Kasumi-1 (cell line): Measurements from ENCODE around the gene CCNYL1.
"Not testable (repeated sequence)": the region's sequence is repeated elsewhere in the genome, so short reads cannot be mapped to it uniquely, and the experiment has no call there.

Source experiments
- DNase-seq, 2 experiments: peaks; one replicate each; lab custom pipeline; 2025; lab: John Stamatoyannopoulos, UW

Gene CCNYL1

DNA sequence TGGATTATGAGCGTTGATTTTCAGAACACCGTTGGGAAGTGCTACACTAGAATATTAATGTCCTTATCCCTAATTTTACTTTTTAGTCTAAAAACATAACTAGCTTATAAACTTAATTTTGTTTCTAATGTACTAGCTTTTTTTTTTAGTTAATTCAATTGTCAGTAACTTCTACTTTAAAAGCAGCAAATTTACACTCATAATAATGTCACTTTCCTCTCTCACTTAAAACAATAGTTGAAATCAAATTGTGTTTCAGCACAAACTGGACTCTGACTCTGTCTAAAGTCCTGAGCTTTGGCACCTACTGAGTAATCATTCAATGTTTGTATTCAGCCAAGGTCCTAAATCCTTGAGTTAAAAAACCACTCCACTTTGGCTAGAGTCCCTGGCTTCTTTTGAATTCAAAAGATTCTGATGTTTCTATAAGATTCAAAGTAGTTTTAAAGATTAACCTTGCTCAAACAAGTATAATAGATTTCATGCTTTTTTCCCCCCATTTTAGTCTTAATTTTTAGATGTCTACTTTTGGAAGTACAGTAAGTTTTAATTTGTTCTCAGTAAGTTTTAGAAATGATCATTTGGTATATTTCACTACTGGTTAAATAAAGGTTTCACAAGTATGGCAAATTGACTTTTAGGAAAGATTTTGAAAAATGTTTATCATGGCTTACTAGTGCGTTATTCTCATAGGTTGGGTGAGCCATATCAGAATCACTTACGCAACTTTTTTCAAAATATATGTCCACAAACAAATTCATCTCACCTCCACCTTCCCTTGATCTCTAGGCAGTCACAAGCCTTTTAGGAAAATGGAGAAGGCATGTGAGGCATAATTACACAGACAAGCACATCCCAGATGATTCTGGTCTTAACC is 23.4 kb downstream of the CCNYL1 start:
- DNase-seq, result no peak

DNA sequence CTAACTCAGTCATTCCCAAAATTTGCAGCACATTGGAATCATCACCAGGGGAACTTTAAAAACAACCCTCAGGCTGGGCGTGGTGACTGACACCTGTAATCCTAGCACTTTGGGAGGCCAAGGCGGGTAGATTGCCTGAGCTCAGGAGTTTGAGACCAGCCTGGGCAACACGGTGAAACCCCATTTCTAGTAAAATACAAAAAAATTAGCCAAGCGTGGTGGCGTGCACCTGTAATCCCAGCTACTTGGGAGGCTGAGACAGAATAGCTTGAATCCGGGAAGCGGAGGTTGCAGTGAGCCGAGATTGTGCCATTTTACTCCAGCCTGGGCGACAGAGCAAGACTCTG is 24.0 kb downstream of the CCNYL1 start:
- DNase-seq, result not testable (repeated sequence)

DNA sequence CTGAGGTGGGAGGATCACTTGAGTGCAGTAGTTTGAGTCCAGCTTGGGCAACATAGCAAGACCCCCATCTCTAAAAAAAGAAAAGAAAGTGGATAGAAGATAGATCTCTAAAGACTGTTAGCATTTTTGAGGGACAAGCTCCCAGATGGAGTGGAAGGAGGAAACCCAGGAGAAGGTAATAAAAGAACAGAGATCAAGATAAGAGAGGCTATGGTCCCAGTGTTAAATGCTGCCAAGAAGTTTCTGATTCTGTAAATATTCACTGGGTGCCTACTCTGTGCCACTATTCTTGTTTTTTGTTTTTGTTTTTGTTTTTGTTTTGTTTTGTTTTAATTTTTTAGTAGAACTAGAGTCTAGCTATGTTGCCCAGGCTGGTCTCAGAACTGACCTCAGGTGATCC is 32.1 kb downstream of the CCNYL1 start:
- no peak for DNase-seq

DNA sequence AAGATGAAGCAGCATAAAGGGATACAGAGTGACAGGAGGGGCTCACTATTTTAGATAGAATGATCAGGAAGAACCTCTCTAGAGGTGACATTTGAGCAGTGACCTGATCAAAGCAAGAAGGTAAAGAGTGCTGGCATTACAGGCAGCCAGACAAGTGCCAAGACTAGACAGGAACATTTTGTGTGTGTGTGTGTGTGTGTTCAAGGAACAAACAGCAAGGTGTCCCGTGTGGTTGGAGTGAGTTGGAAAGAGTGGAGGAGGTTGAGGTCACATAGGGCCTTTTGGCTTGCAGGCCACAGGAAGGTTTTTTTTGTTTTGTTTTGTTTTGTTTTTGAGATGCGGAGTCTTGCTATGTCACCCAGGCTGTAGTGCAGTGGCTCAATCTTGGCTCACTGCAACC is 32.6 kb downstream of the CCNYL1 start:
- DNase-seq, result no peak

DNA sequence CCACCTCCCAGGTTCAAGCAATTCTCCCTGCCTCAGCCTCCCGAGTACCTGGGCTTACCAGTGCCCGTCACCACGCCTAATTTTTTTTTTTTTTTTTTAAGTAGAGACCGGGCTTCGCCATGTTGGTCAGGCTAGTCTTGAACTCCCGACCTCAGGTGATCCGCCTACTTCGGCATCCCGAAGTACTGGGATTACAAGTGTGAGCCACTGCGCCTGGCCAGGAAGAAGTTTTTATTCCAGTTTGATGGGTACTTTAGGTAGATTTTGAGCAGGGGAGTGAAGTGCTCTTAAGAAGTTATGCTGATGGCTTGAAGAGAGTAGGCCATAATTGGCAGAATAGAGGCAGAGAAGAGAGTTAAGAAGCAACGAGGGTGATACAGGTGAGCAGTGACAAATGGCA is 33.0 kb downstream of the CCNYL1 start:
- DNase-seq, result no peak

DNA sequence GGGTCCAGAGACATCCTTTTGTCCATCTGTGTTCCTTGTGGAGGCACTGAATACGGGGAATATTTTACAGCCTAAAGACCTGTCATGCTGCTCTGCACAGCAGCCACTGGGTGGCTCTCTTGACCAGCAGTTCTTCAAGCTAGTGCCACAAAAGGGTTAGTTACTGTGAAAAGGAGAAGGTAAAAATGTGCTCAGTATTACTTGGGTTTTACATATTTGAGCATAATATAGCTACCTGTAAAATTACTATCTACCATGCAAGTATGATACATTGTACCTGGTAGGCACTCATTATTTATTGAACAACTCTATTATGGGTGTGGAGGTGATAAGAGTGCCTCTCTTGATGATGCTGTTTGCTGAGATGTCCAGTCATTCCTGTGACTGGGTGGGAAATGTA is 34.7 kb downstream of the CCNYL1 start:
- DNase-seq, result peak; percentile 51 to 52

DNA sequence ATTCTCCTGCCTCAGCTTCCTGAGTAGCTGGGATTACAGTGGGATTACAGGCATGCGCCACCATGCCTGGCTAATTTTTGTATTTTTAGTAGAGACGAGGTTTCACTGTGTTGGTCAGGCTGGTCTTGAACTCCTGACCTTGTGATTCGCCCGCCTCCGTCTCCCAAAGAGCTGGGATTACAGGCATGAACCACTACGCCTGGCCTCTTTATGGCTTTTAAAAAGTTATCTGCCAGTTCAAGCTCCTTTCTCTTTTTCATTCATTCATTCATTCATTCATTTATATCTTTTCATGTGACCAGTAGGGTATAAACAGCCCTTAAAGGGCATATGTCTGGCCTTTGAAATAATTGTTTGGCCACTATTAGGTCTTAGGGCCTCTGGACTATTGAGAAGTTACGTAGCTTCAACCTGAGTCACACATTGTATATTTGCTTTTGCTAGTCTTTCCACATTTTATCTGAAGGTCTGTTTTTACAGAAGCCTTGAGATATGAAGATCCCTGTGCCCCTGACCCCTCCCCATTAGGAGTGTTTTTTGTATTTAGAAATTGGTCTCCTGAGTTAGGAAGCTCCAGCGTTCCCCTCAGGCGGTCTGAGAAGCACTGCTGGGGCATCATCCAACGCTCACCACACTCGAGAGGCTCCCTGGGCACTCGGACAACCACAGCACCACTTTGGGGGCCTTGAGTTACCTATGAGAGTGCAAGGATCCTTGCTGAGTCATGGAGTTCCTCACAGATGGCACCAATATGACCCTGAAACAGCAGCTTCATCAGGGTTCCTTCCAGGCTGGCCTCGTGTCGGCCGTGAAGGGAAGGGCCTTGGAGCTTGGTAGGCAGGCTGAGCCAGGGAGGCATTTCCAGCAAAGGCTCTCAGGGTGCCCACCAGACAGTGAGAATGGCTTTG is 36.5 kb downstream of the CCNYL1 start:
- DNase-seq, result no peak

DNA sequence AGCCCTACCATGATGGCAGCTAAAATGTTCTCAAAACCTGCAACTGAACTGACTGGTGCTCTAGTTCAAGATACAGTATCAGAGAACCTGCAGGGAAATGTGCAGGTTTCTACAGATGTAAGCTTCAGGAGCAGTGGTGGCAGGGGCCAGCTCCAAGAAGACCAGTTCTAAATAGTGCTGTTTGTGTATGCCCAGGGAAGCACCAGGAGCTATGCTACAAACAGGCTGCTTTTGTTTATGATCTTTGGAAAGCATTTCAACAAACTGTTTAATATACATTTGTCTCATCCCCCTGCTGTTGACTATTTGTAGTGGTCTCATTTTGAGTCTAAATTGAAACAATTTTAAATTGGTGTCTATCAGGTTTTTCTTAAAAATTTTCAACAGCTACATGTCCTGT is 37.6 kb downstream of the CCNYL1 start:
- DNase-seq, result no peak

DNA sequence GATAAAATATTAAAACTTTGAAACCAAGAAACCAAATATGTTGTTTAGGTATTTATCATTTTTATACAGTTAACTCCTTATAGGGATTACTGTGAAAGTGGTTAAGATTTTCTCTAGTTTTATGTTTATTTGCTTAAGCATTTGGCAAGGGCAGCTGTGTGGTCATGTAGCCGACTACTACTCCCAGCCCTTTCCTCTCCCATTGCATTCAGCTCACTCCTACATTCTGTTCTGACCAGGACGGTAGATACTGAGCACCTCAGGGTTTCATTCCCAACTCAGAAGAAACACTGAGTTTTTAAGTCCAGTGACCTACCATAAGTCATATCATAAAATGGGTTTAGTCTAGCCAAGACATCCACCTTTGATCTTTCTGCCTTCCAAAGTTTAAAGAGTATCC is 38.4 kb downstream of the CCNYL1 start:
- no peak for DNase-seq

DNA sequence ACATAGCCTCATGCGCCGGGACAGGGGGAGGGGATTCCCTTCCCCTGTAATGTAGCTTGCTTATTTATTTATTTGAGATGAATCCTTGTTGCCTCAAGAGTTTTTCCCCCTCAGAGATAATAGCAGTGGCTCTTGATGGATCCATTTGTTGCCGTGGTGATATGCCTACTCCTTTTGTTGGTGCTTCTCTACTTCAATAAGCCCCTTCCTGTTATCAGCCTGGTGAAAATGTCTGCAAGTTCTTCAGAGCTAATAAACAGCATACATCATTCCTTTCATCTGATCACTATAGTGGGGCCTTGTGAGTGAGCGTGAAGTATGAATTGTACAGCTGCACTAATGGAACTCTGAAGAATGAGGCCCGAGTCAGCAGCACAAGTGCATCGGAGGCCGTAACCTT is 38.9 kb downstream of the CCNYL1 start:
- no peak for DNase-seq

DNA sequence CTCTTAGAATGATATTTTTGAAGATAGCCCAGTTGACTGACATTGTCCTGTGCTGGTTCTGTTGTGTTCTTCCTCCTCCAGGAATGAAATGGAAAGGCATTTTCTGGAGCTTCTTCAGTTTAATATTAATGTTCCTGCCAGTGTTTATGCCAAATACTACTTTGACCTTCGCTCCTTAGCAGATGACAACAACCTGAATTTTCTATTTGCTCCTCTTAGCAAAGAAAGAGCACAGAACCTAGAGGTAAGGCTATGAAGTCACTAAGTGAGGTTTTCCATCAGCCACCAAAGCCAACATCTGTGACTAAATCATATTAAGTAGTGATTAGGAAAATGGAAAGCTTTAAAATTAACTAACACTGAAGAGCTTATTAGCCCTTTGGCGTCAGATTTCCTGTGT is 39.4 kb downstream of the CCNYL1 start:
- DNase-seq, result no peak

DNA sequence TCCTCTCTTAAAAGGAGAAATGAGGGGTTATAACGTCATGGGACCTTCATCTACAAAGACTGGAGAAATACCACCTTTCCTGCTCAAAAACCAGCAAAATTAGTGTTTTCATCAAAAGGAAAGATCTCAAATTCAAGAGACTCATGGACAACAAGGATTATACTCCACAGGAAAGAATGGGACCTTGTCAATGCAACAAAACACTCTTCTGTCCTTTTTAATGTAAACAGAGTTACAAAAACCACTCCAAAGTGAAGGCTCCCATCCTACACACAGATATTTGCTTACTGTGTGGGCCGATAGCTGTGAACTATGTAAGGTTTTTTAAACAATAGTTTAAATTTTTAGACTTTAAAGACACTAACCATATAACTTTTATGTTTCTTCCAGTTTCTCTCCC is 42.2 kb downstream of the CCNYL1 start:
- not testable (repeated sequence) for DNase-seq

DNA sequence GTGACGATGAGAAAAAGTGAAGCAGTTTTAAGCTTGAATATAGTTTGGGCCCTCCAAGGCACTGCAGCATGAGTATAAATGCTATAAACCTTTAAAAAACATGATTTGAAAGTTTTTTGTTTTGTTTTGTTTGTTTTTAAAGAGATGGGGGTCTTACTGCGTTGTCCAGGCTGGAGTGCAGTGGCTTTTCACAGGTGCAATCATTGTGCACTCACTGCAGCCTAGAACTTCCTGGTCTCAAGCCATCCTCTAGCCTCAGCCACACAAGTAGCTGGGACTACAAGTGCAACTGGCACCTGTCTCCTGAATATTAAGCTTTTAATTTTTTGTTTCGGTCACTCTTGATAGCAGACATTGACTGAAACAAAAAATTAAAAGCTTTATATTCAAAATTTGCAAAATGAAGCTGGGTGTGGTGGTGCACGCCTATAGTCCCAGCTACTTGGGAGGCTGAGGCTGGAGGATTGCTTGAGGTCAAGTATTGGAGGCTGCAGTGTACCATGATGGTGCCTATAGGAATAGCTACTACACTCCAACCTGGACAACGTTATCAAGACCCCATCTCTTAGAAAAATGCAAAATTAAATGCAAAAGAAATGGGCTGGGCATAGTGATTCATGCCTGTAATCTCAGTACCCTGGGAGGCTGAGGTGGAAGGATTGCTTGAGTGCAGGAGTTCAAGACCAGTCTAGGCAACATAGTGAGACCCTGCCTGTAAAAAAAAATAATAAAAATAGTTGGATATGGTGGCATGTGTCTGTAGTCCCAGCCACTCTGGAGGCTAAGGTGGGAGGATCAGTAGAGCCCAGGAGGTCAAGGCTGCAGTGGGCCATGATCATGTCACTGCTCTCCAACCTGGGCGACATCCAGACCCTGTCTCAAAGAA is 43.3 kb downstream of the CCNYL1 start:
- DNase-seq, result no peak

DNA sequence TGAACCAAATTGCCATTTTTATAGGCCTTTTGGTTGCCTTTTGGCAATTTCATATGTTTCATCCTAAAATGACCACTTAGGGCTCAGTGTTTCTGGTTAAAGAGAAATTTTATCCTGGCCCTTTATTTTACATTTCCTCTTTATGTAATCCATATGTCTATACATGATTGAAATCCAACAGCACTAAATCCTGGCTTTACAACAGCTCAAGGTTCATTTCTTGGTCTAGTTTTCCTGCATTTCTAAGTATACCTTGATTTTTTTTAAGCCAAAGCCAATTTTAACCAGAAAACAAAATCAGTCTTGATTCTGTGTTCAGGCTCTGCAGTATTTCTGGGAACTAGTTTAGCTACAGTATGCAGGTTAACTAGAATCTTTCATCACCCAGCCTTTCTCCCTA is 46.6 kb downstream of the CCNYL1 start:
- DNase-seq, result no peak

DNA sequence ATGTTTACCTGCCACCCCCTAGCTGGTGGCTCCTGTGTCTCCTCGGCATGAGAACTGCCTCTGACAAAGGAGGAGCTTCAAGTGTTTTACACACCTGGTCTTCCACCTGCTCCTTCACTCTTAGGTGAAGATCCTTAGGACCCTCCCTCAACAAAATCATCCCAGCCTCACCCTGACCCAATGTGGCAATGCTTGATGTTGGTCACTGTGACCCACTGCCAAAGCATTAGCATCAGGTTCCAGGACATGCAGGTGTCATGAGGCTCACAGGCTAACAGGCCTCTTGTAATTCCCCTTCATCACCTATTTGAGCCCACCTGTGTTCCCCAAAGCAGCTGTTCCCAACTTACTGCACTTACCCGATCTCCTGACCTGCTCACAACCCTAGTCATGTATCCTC is 48.5 kb downstream of the CCNYL1 start:
- DNase-seq, result no peak

DNA sequence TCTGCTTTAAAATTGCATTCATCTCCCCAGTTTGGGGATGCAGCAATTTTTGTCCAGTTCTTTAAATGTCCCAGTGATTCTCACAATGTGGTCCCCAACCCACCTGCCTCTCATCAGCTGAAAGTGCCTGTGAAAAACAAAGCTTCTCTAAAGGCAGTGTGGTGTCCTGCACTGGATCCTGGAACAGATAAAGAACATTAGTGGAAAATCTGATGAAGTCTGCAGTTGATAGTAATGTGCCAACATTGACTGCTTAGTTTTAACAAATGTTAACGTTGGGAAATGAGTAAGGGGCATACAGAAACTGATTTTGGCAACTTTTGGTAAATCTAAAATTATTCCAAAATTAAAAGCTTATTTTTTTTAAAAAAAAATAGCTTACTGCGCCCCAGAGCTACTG is 49.0 kb downstream of the CCNYL1 start:
- DNase-seq, result no peak

DNA sequence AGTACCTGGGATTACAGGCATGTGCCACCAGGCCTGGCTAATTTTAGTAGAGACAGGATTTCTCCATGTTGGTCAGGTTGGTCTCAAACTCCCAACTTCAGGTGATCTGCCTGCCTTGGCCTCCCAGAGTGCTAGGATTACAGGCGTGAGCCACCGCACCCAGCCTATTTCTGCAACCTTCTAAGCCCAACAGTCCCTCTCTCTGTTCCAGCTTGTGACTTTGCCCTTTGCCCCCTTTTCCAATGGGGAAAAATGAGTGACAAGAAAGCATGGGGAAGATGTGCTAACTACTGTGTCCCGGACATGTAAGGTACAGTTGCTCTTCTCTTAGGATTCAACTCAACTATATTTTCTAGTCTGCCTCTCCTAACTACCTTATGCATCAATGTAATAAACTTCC is 50.0 kb downstream of the CCNYL1 start:
- DNase-seq, result not testable (repeated sequence)

DNA sequence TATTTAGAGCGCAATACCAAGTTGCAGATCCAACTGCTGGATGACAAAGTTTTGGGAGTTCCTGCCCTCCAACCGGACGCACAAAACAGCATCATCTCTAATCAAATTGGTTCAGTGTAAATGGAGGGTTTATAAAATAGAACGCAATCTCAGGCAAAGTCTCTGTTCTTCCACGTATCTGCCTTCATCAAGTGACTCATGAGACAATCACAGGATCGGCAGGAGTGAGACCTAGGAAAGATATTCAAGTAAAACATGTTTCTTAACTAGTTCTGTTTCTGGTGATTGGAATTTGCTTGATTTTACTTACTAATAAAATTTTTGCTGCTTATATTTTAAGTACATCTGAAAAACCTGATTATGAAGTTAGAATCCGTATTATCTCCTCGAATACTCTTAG is 50.7 kb downstream of the CCNYL1 start:
- no peak for DNase-seq

DNA sequence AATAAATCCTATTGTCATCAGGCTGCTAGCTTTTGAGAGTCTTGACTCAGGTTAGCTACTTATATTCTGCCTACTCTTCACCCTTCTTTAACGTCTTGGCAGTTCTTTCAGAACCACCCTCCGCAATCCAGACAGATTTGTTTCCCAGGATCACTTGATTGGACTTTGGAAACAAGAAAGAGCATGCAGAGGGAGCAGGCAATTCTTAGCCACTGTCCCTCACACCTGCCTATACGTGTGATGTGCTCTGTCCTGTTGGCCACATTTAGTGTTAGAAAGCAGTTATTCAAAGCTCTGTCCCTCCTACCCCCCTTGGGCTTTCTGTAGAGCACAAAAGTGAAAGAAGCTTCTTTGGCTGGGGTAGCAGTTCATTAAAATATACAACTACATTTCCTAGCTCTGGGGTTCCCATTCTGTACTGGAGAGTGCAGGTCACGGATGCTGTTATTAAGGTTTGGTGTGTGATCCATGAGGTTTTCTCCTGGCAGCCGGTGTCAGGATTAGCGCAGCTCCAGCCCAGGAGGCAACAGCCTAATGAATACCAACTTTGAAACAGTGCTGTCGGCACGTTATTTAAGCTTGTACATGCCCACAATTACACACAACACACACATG is 52.0 kb downstream of the CCNYL1 start:
- DNase-seq, result no peak

DNA sequence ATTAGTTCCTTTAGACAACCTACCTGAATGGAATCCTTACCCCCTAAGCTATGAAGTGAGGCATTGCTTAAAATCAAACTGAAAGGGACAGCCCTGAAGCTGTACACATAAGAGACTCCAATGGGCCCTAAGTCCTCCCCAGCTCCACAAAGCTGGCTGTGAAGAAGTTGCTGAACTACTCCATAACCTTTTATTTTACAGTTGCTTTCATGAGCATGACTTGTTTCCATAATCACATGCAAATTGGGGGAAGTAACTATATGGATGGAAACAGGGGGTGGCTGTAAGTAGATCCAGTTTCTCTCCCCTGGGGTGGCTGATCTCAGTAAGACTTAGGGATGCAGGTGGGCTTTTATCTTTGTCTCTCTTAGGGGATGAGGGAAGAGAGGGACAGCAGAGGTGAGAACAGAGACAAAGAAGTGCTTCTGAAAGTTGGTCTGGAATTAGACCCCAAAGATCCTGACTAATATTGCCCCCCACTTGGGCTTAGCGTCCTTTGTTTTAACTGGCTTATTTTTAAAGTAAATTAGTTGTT is 52.7 kb downstream of the CCNYL1 start:
- no peak for DNase-seq

DNA sequence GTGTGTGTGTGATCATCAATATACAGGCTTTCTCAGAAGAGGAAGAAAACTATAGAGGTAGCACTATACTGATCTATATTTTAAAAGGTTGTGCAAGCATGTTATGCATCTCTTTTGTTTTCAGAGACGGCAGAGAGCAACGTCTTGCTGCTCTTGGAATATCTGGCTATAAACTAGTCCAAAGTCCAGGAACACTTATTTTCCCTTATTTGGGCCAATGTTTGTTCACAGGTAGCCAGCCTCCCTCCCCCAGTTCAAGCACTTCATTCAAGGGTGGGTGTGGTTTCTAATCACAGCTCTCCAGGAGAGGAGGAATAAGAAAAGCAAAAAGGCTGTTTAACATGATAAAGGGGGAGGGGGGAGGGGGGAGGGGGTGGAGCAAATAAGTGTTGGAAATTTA is 54.1 kb downstream of the CCNYL1 start:
- no peak for DNase-seq
